Spleen (tissue), 11 donors: ENCODE measurements around the gene OS9. TPM values are rescaled to one million over a fixed set of nuclear protein-coding genes. Genes with fewer than 3 reads are reported as not detected.

Experiments
- DNase-seq: peaks from one replicate; pipeline ENCODE4 v3.0.0-alpha.2; 2020
- H3K27ac ChIP-seq, 8 donors: fragments of 200-600 bp; sonication (generic) in 7 of 8; 1 replicate in 4 of 8; 2 replicates in 4 of 8; pipeline versions ENCODE4 v1.5.0 to v1.8.0; 2016 to 2021; ENCODE audit warnings: inconsistent platforms in 4 of 8, mild to moderate bottlenecking in 4 of 8, moderate library complexity in 1 of 8
- H3K27me3 ChIP-seq, 7 donors: fragments of 200-600 bp; sonication (generic) in 6 of 7; replicated peaks in 1 of 7; 1 replicate in 4 of 7; 2 replicates in 3 of 7; pipeline versions ENCODE4 v1.5.0 to v1.8.0; 2016 to 2021; ENCODE audit warnings: inconsistent platforms in 3 of 7, mild to moderate bottlenecking in 1 of 7
- H3K36me3 ChIP-seq, 6 donors: fragments of 200-600 bp; sonication (generic) in 5 of 6; 1 replicate in 4 of 6; 2 replicates in 2 of 6; pipeline versions ENCODE4 v1.5.0 to v1.8.0; 2016 to 2021; ENCODE audit warnings: inconsistent platforms in 2 of 6
- H3K4me1 ChIP-seq, 6 donors: fragments of 200-600 bp; sonication (generic) in 5 of 6; 1 replicate in 3 of 6; 2 replicates in 3 of 6; pipeline versions ENCODE4 v1.5.0 to v1.8.0; 2016 to 2021; ENCODE audit warnings: inconsistent platforms in 3 of 6
- H3K4me3 ChIP-seq, 8 donors: fragments of 200-600 bp; sonication (generic) in 7 of 8; 1 replicate in 4 of 8; 2 replicates in 4 of 8; pipeline versions ENCODE4 v1.5.0 to v1.8.0; 2016 to 2021; ENCODE audit warnings: inconsistent platforms in 4 of 8, mild to moderate bottlenecking in 4 of 8, moderate library complexity in 2 of 8
- H3K9me3 ChIP-seq, 8 donors: fragments of 200-600 bp; sonication (generic) in 7 of 8; 1 replicate in 4 of 8; 2 replicates in 4 of 8; pipeline versions ENCODE4 v1.5.0 to v1.8.0; 2016 to 2021; ENCODE audit warnings: inconsistent platforms in 4 of 8
- POLR2A ChIP-seq, 3 donors: fragments of 450-650 bp; IDR thresholded peaks; one replicate each; pipeline ENCODE4 v1.5.1; 2017; ENCODE audit warnings: antibody characterized with exemption in 3 of 3, mild to moderate bottlenecking in 1 of 3
- POLR2AphosphoS5 ChIP-seq, 3 donors: sonication (generic); formaldehyde crosslinking; IDR thresholded peaks; one replicate each; pipeline ENCODE4 v1.5.1; 2017; ENCODE audit warnings: antibody characterized with exemption in 3 of 3
- WGBS, 5 donors: extraction: QIAGEN DNeasy Blood & Tissue Kit in 3 of 5; methylation state at CpG; one replicate each; pipeline versions ENCODE4 v1.1.5 to v1.1.7; 2013 to 2018; 5-methylcytosine and 5-hydroxymethylcytosine counted together
- intact Hi-C: fragments of 100-400 bp; cut with DNase I; formaldehyde crosslinking; loops from one replicate; pipeline ENCODE4 v1.15.0; 2023; ENCODE audit warnings: low total_unique reads
- polyA plus RNA-seq, 3 donors: library from polyadenylated mRNA; stranded (reverse); fragments of 200-250 nt; gene quantifications; one replicate each; pipeline ENCODE4 v1.2.1, GENCODE V29; 2013
- total RNA-seq, 7 donors: library from RNA; depleted of rRNA in 3 of 7; stranded (reverse); fragments of >200 nt in 3 of 7; fragmentation: NEBNext Ultra II Directional in 4 of 7; extraction: Animal tissue kit (Norgen Biotek cat#: 25700) in 4 of 7; gene quantifications; one replicate each; pipeline versions ENCODE4 v1.1.0 to v1.2.1, GENCODE V29; 2016 to 2021
- TF ChIP-seq, protein P1 (sequence below), 11 experiments: fragments of 200-600 bp in 7 of 11; fragments of 450-650 bp in 4 of 11; sonication (generic) in 4 of 11; IDR thresholded peaks in 8 of 11; conservative IDR thresholded peaks in 3 of 11; 1 replicate in 7 of 11; 2 replicates in 4 of 11; pipeline versions ENCODE4 v1.4.0 to v1.8.0; 2016 to 2021; ENCODE audit warnings: antibody characterized with exemption in 11 of 11, inconsistent platforms in 4 of 11, mild to moderate bottlenecking in 1 of 11
- donor health status: healthy with polysubstance abuse.
- donor health status: DM: no; HTN: no; CAD: no; lungs with moderate emphysema.
- donor health status: DM: no; HTN: no; CAD: no.
- donor health status: Bipolar disorder and iron deficiency.
- donor health status: healthy.
- donor health status: DM: no; HTN: no; CAD: no.
- donor health status: DM: yes; HTN: yes; CAD: no.

OS9 gene
- total and polyA plus RNA-seq, 10 donors = 94.9 to 323 (median 253) TPM

DNA sequence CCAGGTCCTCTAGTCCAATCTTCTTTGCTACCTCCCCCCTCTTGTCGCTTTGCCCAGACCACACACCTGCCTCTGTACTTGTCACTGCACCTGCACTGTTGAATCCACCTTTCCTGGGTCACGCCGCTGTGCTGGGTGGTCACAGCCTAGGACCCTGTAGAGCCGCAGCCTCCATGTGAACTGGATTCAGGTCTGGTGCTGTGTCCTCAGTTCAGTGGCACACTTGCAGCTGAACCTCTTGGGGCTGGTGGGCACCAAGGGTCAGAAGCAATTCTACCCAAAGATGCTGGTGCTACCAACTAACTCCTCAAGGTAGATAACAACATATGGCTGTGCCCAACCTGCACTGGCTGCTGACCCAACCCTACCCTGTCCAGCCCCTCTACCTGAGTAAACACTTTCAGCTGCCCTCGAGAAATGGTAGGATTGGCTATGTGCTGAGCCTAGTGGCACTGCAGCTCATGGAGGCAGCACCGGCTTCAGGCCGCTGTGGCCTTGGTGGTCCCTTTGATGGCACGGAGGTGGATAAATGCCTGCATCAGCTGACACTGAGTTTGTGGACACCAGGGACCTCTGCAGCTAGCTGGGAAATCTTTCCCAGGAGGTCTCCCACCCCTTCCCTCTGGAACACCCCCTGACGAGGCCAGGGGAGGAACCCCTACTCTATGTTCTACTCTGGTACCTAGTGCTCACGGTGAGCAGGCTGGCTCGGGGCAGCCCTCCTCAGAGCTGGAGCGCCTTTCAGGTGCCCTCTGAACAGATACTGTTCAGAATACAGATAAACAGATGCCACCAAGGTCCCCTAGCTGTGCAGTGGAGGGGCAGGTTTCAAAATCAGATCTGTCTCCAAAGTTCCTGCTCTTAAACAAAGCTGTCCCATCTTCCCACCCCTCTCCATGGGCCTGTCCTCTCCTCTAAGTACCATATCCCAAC is 30.3 kb downstream of the OS9 start:
- WGBS, 5 donors = 86 to 92% (median 89%) methylated on average over 12 of the region's 12 CpGs
- Histone ChIP-seq H3K27ac (no peak overlapping the region), H3K4me3 (no peak overlapping the region), H3K36me3 (peaks cover 0 to 67% (median 56%) of the 10 kb centered on the region in 6 donors), H3K4me1 (peaks cover 0 to 24% (median 7%) of the 10 kb centered on the region in 6 donors), H3K27me3 (no peaks in the 10 kb centered on the region), H3K9me3 (no peaks in the 10 kb centered on the region)
- no peak for DNase-seq
- intact Hi-C loops = no loop called here
- TF ChIP-seq, protein P1, sequence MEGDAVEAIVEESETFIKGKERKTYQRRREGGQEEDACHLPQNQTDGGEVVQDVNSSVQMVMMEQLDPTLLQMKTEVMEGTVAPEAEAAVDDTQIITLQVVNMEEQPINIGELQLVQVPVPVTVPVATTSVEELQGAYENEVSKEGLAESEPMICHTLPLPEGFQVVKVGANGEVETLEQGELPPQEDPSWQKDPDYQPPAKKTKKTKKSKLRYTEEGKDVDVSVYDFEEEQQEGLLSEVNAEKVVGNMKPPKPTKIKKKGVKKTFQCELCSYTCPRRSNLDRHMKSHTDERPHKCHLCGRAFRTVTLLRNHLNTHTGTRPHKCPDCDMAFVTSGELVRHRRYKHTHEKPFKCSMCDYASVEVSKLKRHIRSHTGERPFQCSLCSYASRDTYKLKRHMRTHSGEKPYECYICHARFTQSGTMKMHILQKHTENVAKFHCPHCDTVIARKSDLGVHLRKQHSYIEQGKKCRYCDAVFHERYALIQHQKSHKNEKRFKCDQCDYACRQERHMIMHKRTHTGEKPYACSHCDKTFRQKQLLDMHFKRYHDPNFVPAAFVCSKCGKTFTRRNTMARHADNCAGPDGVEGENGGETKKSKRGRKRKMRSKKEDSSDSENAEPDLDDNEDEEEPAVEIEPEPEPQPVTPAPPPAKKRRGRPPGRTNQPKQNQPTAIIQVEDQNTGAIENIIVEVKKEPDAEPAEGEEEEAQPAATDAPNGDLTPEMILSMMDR (IDR thresholded peaks at IDR 0.05 in 8 of 11, conservative IDR thresholded peaks at IDR 0.05 in 3 of 11) = no peak
- TF ChIP-seq POLR2A (IDR thresholded peaks at IDR 0.05) (no peak), POLR2AphosphoS5 (IDR thresholded peaks at IDR 0.05) (peak; percentile 33 to 55 (median 51))

DNA sequence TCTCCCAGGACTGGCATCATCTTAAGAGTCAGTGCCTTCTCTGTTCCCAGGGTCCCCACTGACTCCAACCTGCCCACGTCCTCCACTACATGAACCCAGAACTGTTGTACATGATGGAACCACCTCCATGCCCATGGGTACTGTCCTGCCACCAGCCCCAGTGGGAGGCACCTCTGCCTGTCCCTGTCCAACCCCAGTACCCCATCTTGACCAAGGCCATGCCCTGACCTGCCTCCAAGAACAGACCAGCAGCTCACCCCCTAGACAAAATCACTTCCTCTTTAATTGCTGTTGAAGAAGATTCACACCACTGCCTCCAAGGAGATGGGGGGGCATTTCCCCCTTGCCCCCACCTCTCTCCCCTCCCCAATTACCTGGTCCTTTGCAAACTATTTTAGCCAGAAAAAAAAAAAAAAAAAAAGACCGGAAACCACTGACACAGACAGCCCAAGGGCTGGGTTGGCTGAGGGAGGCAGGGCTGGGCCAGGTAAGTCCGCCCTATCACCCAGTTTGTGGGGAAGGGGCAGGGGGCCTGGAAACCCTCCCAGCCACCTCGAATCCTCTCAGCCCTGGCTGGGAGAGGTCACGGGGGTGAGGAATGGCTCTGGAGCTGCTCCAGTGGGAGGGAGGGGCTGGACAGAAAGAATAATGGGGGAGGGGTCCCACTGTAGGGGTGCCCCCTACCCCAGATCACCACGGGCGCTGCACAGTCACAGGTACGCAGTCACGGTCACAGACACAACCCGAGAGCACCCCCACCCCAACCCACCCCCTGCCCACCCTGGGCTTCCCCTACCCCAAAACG is 31.2 kb downstream of the OS9 start:
- H3K9me3 ChIP-seq = no peaks in the 10 kb centered on the region
- no peak overlapping the region for H3K4me3 ChIP-seq
- H3K27ac ChIP-seq = no peak overlapping the region
- WGBS, 5 donors = 70 to 84% (median 80%) methylated on average over 7 to 11 of the region's 11 CpGs
- intact Hi-C loops = no loop called here
- no peaks in the 10 kb centered on the region for H3K27me3 ChIP-seq
- DNase-seq = no peak
- no peak for TF ChIP-seq POLR2A (IDR thresholded peaks at IDR 0.05)
- TF ChIP-seq, protein P1 (IDR thresholded peaks at IDR 0.05 in 8 of 11, conservative IDR thresholded peaks at IDR 0.05 in 3 of 11) = no peak
- peak in 1 of 3 donors; percentile 16 for TF ChIP-seq POLR2AphosphoS5 (IDR thresholded peaks at IDR 0.05)
- H3K4me1 ChIP-seq = peaks cover 0 to 24% (median 7%) of the 10 kb centered on the region in 6 donors
- H3K36me3 ChIP-seq = peaks cover 0 to 67% (median 54%) of the 10 kb centered on the region in 6 donors

DNA sequence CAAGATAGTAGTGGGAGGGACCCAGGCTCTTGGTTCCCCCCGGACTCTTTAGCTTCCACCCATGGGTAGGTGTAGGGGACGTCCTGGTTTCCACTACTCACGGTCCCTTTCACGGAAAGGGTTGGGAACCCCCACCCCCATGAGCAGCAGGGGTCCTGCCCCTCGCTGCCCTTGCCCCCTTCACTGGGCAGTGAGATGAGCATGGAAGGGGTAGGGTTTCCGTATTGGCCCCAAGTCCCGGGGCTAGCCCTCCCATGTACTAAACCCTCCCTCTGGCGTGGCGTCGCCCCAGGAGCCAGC is 31.9 kb downstream of the OS9 start:
- intact Hi-C loops = no loop called here
- TF ChIP-seq POLR2AphosphoS5 (IDR thresholded peaks at IDR 0.05) = no peak
- no peak for TF ChIP-seq POLR2A (IDR thresholded peaks at IDR 0.05)
- TF ChIP-seq, protein P1 (IDR thresholded peaks at IDR 0.05 in 8 of 11, conservative IDR thresholded peaks at IDR 0.05 in 3 of 11) = no peak
- WGBS, 5 donors = 60 to 72% (median 62%) methylated on average over 7 to 10 of the region's 10 CpGs
- Histone ChIP-seq H3K9me3 (no peaks in the 10 kb centered on the region), H3K27ac (peak overlapping the region in 5 of 8 donors; percentile 51 to 79 (median 67)), H3K27me3 (no peaks in the 10 kb centered on the region), H3K36me3 (peaks cover 0 to 67% (median 53%) of the 10 kb centered on the region in 6 donors), H3K4me3 (peak overlapping the region in 7 of 8 donors; percentile 42 to 76 (median 48)), H3K4me1 (peaks cover 0 to 24% (median 7%) of the 10 kb centered on the region in 6 donors)
- no peak for DNase-seq
